ENCODE data around the gene PPFIBP2.

Gene PPFIBP2

DNA sequence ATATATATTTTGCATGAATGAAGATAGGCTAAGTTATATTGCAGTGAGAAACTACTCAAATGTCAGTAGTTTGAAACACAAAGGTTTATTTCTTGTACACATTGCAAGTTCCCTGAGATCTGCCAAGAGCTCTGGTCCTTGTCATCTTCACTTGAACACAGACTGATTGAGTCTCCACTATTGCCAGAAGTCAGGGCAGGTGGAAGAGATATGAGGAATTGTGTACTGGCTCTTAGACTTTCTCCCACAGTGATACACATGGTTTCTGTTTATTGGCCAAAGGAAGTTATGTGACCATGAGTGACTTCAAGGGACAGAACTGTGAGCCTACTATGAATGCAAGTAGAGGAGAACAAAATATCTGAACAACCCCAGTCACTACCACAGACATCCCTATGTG lies 44.2 kb downstream of the PPFIBP2 start:
- DNase-seq, result no peak

DNA sequence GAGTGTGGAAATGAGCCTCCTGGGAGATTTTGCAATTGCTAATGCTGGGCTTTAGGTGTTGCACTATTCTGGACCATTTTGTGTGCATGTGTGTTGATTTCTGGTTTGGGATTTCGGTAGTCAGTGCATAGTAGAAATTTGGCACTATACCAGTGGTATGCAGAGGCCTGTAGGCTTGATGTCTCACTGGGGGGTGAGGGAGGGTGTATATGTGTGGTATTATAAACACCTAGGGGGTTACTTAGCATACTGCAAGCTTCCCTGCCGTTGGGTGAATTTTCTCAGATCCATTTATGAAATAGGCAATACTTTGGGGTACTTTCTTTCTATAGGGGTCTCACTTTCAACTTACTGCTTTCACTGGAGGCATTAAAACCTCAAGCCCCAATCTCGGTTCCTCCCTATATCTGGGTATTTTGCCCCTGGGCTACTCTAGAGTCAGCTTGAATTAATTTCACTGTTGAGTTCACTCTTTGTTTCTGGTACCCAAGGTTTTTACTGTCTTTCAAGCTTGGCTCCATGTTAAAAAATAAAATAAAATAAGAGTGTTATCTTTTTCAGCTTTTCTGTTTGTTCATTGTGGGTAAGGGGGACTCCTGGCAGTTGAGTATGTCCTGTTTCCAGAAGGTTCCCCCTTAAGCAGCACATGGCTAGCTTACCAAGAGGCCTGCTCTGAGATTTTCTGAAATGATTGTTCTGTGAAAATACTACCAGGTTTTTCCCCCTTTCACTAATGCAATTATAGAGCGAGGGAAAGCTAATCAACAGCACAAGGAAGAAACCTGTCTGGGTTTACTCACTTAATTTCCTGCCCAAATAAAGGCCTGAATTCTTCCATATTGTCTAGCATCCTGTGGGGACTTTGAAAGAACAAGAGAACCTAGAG lies 45.8 kb downstream of the PPFIBP2 start:
- no peak for DNase-seq

DNA sequence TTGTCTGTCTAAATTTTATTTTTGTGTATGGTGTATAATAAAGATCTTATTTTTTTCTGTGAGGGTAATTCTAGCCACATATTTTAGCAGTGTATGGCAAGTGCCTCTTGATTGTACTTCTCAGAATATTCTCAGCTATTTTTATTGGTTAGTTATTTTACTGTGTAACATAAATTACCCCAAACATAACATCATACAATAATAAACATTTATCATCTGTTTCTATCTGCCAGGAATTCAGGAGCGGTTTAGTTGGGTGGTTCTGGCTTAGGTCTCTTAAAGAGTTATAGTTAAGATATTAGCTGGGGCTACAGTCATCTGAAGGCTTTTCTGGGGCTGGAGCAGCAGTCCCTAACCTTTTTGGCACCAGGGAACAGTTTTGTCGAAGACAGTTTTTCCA lies 47.8 kb downstream of the PPFIBP2 start:
- no peak for DNase-seq

DNA sequence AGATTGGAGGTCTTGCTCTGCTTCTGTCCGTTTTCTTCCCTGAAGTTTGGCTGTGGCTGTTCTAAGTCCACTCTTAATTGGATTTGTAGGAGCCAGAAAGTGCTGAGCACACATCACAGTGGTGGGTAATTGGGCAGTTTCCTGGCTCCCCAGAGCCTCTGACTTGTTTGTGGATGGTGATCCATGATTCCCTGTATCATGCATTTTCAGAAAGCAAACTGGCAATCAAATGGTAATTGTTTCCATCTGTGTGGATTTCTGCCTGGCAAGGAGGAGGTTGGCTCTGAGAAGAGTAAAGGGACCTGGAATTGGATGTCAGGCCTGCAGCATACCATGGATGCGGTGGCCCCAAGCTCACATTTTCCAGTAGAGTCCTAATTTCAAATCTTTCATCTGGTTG lies 49.5 kb downstream of the PPFIBP2 start:
- DNase-seq, result no peak

DNA sequence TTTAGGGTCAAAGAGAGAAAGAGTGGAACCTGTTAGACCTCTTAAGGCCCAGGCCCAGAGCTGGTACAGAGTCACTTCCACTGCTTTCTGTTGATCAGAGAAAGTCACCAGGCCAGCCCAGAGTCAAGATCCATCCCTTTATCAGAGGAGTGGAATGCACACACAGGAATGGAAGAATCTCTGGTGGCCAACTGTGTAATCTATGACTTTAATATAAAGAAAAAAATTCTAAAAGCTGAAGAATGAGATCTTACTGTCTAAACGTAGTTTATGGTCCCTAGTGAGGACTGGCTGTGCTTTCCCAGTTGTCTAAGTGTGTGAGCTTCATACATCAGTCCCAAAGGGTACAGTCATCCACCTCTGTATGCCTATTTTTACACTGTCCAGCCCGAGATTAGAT lies 51.0 kb downstream of the PPFIBP2 start:
- DNase-seq, result no peak

DNA sequence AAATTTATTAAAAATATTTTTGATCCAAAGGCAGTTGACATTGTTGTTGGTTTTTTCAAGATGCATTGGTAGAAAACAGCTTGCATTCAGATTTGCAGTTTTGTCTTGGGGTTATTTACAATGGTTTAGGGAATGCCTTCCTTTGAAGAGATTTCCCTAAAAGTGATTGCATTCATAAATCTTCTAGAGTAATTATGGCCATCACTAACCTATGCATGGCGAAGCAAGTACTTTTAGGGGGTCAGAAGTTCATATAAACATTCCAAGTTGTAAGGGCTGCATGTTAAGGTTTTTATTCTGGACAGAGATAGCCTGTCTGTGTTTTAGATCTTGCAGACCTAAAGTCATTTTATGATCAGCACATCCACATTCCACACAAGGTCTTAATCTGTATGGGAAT lies 53.5 kb downstream of the PPFIBP2 start:
- DNase-seq, result no peak

DNA sequence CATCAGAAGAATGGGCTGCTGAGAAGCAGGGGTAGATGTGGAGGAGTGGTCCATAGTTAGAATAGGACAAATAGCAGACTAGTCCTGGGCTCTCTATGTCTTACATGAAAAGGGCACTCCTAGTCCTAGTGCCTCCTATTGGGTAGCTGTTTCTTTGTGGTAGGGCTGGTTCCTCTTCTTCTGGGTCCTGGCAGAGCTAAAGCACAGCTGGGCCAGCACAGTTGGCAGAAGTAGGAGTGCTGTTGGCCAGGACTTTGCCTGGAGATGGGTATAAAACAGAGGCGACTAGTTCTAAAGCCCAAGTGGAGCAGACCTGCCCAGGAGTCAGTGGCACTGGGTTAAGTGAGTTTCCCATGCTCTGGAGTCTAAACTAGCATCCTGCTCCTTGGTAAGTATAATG lies 55.2 kb downstream of the PPFIBP2 start:
- DNase-seq, result no peak

DNA sequence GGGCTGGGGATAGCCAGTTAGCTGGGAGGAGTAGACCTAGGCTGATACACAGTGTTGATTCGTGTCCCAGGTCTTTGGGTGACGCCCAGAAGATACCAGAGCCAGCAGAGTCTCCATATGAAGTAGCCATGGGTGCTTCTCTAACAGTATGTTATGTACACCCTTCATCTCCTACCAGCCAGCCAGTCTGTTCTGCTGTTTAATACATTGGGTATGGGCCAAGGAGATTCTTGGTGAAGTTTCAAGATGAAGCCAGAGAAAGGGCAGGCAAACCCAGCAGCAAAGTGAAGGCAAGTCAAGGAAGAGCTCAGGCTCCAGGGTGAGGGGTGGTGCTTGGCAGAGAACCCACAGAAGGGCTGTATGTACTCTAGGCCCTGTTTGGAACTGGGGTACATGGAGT lies 56.4 kb downstream of the PPFIBP2 start:
- no peak for DNase-seq

DNA sequence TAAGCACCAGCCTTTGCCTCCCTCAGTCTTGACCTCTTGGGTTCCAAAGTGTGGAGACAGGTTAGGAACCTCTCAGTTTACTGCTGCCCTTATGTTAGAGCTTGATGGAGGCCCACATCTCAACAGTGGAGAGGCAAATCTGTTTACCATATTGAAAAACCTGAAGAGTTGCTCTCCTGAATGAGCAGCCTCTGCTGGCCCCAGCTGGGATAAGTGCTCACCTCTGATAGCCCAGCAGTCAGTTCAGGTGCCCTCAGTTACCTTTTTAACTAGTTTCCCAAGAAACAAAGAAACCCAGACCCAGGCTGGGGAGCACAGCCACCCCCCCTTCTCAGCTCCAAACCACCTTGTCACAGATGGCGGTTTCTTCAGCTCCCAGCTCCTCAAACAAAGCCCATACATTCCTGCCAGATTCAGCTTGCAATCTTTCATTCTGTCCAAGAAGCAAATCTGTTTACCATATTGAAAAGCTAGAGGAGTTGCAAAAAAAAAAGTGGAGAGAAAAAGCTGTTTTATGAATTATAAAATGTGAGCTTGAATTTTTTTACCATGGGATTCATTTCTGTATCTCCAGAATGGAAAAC lies 57.2 kb downstream of the PPFIBP2 start:
- DNase-seq, result no peak

DNA sequence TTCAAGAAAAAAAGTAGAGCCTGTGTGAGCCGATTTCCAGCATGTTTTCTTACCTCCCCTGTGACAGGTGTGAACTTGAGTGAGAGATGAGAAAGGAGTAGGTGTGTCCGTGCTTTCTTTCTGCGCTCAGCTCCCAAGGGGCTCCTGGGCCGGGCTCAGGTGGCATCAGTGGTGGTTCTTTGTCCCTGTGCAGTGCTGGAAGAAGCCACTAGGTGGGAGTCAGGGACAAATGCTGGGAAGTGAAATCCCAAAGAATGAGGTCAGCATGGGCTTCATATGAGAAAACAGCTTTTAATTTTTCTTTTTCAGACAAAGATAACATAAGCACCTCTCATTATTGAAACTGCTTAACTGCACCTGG lies 57.8 kb downstream of the PPFIBP2 start:
- DNase-seq, result peak; percentile 71

DNA sequence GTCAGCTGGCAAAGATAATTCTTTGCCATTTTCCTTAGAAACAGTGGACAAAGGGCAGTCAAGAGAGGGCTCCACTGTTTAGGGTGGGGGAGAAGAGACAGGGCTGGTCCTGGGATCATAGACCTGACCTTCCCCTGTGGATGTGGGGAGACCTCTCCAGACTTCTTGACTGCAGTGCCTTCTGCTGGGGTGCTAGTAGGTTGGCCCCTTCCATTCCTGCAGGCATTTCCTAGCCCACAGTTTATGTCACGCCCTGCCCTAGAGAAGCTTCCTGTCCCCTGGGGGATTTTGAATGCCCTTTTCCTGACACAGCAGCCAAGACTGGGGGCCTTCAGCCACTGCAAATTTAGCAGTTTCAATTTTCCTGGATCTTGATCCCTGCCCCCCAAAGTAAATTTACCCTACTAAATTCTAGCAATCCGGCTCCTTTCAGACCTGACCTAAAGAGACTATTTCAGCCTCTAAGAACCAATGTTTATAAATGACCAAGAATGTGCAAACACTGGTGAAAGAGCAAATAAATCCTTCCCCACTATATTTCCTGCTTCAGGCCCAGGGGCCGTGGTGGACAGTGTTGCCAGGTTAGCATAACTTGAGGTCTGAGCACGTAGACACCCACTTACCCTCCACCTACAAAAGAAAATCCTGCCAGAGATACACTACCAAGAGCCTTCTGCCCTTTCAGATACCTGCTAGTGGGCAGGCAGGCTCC lies 58.4 kb downstream of the PPFIBP2 start:
- no peak for DNase-seq

DNA sequence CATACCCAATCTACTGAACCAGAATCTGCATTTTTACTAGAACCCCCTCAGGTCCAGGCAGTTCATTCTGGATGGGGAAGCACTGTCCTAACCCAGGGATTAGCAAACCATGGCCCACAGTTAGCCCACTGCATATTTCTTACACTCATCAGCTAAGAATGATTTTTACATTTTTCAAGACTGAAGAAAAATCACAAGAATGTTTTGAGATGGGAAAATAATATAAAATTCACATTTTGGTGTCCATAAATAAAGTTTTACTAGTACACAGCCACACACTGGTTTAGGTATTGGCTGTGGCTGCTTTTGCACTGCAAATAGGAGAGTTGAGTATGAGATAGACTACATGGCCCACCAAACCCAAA lies 59.4 kb downstream of the PPFIBP2 start:
- peak; percentile 57 for DNase-seq

DNA sequence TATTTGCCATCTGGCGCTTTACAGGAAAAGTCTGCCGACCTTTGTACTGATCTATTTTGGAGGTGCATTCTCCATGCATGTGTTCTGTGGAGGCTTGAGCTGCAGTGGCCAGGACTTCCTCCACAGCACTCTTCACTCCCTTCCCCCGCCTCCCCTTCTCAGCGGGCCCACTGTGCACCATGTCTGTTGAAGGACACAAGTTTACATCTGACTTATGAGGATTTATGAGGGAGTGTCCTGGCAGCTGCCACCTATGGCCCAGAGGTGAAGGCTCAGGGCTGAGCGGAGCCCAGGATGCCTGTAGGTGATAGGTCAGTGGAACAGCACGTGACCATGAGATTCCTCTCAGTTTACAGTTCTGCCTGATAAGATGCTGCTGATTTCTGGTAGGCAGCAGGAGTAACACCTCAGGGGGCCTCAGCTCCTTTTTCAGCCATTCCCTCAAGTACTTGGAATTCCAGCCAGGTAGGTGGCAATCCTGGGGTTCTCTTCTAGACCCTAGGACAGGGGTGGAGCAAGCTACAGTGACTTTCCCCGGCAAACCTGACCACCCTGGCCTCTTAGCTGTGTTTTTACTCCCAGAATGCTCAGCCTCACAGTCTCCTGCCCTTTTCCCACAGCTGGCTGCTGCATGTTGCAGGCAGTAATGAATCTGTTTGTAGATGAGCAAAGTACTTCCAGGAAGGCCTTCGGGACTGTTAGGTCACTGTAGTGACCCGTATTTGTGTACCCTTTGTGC lies 59.9 kb downstream of the PPFIBP2 start:
- DNase-seq, result no peak

DNA sequence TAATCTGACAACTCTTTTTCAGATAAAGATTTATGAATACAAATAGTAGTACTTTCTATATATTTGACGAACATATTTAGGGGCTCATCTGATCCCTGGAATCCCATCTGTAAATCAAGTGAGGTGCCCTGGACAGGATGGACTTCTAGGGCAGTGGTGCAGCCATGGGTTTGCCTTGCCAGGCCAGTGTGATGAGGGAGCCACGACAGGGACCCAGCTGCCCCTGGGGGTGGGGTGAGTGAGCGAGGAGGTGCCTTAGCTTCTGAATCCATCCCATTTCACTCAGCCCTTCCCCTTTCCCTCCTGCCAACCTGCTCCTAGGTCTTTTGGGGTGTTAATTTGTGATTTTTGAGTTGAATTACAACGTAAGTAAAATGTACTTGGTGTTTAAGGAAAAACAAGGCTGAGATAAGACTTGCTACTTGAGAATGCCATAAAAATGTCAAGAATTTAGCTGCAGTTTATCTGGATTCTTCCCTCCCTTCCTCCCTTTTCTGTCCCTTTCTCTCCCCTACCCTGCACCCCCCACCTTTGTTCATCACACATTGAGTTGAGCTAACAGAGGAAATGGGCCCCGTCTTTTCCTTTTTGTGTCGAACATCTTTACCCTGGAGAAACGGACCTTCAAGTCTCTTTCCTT lies 60.8 kb downstream of the PPFIBP2 start:
- no peak for DNase-seq

DNA sequence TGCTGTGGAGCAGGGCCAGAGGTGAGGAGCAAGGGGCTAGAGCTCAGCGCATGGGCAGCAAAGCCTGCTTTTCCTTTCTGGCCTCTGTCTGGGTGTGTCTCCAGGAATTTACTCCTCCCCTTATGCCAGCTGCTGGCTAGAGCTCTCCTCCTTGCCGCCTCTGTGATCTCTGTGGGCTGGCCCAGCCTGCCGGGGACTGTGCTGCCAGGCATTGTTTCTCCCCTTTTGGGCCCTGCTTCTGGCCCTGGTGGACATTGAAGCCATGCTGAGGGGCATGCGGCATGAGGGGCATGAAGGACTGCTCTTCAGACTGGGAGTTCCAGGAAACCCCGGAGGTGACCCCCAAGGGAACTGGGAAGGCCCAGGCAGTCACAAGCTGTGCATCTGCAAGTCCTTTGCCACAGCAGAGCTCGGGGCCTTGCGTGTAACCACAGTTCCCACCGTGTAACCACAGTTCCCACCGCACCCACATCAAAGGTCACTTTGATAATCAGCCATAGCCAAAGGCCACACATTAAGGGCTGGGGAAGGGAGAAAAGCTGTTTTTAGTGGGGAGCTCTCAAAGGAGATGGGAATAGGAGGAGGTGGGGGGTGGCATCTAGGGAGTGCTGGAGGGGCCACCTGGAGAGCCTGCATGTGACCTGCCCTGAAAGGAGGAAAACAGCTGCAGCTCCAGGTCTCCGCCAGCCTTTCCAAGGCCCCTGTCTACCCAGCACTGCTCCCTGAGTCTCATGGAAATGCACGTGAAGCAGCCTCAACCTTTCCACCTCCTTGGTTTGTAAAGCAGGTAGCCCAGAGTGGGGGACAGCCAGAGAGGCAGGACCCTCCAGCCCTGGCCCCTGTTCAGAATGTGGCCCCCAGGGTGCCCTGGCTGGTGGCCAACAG lies 62.3 kb downstream of the PPFIBP2 start:
- DNase-seq, result no peak

DNA sequence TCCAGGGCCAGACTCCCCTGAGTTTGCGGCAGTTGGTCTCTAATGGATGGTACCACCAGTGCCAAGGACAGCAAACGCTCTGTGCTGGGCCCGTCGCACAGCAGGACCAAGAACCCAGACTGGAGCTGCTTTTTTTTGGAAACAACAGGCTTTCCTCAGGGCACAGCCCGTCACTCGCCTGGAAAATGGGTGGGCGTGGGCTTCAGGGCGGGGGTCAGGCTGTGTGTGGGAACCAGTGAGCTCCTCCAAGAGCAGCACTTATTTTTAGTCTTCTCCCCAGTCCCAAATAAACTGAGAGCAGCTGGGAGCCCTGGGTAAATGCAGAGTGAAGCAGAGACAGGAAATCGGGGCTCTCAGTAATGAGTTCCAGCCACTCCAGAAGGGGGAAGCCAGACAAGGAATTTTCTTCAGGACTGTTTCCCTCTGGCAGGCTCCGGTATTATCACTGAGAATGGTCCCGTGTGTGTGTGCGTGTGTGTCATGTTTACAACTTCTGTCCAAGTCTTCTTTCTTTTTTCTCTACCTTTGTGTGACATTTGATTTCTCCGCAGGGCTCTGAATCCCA lies 63.0 kb downstream of the PPFIBP2 start:
- DNase-seq, result peak; percentile 73

DNA sequence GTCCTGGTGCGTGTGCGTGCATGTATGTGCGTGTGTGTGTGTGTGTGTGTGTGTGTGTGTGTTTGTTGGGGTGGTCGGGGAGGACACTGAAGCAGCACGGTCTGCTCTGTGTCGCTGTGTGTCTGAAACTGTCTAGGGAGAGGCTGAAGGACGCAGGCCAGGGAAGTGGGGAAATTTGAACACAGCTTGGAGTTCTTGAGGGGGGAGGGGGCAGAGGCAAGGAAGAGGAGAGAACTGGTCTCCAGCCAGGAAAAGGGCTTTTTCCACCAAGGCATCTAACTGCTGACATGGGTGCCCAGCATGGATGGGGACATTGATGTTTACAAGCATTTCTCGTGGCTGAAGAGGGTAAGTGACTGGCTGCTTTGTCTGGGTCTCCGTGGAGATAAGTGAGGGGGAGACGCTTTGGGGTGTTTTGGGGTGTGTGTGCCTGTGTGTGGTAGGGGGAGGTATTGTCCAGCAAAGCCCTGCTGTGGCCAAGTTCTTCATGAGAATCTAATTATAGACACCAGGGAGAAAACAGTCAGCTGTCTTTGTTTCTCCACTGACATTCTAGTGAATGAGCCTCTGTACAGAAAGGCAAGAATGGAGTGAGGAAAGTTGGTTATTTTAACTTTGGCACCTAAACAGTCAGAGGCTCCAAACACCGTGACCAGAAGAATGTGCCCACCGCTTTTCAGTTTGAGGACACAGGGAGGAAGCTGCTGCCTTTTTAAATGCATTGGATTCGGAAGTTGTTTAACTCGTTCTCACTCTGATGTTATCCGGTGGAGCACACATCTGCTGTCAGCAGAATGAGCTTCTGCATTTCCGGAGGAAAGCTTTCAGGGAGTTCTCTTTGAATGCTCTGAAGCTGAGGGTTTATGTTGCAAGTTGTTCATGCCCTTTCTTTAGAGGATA lies 63.7 kb downstream of the PPFIBP2 start:
- DNase-seq, result peak; percentile 61

DNA sequence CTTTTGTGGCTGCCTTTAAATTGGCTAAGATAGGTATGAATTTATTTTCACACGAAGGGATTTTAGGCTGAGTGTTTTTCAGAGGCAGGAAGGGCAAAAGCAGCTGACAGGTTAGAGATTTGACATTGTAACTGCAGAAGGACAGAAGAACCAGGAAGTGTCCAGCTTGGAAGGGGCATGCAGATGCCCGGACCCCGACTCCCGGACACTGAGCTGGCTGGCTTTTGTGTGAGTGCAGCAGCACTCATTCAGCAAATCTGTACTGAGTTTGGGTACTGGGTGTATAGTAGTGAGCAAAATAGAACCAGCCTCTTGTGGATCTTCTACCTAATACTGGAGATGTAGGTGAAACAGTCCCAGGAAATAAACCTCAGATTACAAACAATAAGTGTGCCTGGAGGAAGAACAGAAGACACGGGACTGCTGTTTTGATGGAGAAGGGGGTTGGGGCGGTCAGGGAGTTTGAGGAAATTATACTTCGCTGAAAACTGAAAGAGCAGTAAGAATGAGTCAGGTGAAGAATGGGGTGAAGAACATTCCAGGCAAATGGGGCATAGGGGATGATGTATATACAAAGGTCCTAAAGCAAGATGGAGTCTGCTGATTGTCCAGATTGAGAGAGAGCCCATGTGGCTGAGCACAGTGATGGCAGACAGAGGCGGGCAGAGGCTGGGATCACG lies 64.6 kb downstream of the PPFIBP2 start:
- no peak for DNase-seq

DNA sequence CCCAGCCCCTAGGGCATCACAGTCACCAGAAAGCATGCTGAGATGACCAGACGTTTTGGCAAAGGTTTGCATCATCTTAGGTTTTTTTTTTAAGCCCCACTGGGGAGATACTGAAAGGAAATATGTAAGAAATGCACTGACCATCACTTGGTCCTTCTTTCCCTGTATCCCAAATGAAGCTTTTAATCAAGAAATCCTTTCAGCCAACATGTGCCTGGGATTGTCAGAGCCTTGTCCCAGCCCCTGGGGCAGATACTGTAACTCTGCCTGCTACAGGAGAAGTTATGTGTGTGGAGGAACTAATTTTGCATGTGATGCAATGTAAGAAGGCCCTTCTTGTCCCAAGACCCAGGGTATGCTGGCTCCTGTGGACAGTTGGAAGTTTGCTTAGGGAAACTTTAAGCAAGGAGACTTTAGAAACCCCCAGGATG lies 65.6 kb downstream of the PPFIBP2 start:
- DNase-seq, result peak; percentile 65

All from fibroblast of upper back skin (primary cell).